RCC 7860 (cell line): Measurements from ENCODE around the gene AUH.

Experiments used
- DNase-seq: peaks from one replicate; pipeline ENCODE4 v3.0.0-alpha.2; 2015; ENCODE audit warnings: low spot score
- FAIRE-seq: peaks from 2 replicates; lab custom pipeline; 2012; peaks lifted over from hg19 to GRCh38; lab: Jason Lieb, UNC

Gene AUH

DNA sequence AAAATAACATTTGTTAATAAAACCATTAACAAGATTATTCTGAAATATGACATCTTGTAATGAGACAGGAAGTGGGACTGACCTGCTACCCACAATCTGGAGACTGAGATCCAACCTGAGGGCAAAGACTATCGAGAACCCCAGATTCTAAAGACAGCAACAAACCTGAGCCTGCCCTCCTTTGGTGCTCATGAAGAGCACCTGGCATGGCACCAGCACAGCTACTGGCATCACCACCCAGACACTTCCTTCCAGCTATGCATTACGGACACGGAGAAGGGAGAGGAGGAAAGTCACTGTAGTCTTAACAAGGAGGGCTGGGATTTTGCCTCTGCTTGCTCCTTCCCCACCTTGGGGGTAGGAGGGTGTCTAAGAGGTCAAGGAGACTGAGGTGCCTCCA lies 105.5 kb downstream of the AUH start:
- DNase-seq (no peak), FAIRE-seq (no peak)

DNA sequence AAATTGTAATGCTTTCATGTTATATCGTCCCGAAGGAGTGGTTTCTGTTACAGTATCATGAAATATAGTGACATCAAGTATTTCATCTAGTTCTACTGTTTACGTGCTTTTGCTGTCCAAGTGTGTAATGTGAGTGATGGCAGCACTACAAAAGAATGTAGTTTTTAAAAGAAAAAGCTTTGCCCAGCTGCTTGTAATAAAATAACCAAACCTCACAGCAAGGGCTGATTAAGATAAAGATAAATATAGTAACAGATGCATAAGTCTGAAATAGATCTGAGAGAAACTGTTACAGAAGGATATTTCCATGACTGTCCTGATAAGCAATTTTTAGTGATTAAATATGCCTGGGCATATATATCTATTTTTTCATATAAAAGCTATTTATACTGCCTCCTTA lies 106.4 kb downstream of the AUH start:
- DNase-seq, result no peak
- FAIRE-seq, result no peak

DNA sequence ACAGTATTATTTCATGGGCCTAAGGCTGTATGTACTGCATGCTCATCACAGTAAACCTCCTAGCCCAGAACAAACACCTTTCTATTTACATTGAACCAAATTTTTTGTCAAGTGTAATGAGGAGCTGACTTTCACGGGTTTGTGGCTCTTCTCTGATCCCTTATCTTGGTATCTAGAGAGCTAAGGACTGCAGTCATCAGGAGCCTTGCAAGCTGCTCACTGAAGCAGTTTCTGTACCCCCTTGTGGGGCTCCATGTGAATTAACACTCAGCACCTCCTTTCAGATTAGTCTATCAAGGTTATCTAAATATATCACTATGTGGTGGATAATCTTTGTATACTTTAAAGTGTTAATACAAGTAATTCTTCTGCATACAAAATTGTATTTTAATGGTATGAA lies 108.2 kb downstream of the AUH start:
- FAIRE-seq (no peak), DNase-seq (no peak)

DNA sequence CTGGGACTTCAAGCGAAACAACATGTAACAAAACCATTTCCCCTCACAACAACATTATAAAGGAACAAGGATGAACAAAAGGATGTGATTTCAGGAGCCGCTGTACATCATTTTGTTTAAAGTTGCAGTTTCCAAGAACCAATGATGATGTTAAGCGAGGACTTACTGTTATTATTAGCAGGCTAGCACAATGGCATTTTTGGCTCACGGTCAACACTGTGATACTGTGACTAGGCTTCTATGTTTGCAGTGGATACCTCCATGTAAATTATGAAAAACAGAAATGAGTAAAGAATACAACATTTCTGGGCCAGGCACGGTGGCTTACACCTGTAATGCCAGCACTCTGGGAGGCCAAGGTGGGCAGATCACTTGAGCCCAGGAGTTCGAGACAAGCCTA lies 113.0 kb downstream of the AUH start:
- FAIRE-seq (no peak), DNase-seq (no peak)

DNA sequence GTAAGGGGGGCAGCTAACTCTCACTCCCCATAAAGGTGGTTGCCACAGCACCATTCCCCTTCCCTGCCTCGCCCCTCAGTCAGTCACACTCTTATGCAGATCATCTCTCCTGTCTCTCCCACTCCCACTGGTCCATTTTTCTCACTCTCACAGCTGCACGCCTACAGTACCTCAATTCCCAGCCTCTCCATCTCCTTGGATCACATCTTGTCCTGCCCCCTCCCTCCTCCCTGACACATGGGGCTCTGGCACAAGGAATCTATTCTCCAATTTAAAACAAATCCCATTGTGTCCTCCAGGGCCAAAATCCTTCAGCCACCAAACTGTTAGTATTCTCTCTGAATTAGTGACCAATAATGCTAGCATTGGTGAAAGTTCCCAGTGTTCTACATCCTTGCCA lies 114.4 kb downstream of the AUH start:
- FAIRE-seq (no peak), DNase-seq (no peak)

DNA sequence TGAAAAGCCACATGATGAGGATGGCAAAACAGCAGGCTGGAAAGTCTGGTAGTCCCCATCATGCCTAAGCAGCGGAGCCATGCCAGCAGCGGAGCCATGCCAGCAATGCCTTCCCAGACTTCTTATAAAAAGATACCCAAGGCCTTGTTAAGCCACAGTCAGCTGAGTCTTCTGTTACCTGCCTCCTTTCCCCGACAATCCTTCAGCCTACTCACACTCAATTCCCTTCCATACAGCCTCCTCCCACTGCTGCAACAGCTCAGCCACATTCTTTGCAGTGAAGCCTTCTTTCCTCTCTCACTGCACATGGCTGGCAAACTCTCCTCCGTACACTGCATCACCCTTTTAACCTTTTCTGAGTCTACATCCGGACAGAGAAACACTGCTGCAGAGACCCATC lies 114.9 kb downstream of the AUH start:
- FAIRE-seq (no peak), DNase-seq (no peak)

DNA sequence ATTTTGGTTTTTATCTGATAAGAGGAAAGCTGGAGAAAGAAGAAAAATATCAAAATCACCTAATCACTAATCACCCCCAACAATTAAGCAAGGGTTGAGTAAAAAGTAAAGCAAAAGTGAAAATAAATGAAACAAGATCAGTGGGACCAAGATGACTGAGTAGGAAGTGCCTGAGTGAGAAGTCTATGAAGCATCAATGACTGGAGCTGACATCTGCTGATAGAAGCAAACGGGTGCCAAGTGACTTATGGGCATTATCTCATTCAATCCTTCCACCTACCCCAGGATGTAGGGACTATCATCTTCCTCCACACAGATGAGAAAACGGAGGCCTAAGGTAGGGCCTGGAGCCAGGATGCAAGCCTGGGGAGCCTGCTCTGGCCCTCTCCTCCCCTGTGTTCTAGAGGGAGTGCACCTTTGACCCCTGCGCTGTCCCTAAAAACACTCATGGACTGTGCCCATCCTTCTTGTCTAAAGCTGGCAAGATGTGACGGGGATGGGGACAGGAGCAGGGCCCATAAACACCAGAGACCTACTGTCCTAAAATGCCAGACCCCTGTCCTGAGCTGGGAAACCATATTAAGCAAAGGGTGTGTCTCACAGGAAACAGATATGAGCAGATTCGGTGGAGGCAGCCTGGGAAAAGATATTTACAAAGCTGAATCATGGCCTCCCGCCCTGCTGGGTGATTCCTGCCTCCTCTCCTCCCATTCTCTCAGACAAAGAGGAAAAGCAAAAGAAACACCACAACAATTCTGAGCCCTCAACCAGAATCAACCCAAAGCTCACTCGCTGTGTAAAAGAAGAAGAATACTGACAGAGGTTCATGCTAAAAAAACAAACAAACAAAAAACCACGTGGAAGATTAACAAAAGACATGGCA lies 116.0 kb downstream of the AUH start:
- peak; percentile 35 for DNase-seq

DNA sequence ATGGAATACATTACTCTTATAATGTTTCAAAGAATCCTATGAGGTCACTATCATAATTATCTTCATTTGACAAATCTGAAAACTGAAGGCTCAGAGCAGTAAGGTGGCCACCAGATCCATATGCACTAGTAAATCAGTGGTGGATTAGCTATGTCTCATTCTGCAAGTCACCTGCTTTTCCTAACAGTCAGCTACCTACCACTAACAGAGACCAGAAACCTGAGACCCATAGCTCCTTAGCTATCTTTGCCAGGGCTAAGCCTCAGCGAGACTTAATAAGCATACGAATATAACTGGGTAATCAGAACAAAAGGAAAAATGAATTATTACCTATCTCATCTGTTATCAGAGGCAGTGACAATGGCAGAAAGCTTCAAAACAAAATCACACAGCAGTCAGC lies 118.7 kb downstream of the AUH start:
- FAIRE-seq (no peak), DNase-seq (no peak)

More for the DNA sequence above, 116.0 kb downstream of the AUH start:
- no peak for FAIRE-seq

DNA sequence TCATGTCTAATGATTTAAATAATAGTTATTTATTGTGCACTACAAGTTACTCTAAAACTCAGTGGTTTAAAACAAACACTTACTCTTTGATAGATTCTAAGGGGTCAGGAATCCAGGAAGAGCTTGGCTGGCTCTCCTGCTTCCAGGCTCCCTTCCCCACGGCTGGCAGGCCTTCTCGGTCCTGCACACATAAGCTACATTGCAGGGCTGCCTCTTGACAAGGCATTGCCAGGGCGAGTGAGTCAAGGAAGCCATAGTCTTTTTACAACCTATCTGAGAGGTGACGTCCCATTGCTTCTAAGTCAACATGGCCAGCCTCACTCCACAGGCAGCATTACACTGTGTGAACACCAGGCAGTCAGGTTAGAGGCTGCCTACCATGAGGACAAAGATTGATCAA lies 119.8 kb downstream of the AUH start:
- FAIRE-seq (peak; percentile 38), DNase-seq (peak; percentile 30)

DNA sequence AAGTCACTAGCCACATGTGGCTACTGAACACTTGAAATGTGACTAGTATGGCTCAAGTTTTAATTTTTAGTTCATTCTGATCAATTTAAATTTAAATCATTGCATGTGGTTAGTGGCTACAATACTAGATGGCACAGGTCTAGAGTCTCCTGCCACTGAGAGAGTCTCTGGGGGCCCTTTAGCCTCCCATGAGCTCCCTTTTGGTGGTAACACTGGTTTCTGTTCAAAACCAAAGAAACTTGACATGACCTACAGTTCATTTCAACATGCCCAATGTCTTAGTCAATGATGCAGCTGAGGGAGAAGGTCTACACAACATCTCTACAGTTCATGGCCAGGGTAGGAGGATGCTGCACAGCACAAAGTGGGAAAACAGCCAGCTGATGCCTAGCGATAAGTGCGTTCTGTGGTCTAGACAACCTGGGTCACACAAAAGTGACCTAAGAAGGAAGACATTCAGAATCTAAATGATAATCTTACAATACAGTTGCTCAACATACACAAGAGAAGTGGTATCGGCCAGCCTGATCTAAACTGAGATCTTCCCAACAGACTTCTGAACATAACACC lies 121.0 kb downstream of the AUH start:
- DNase-seq (no peak), FAIRE-seq (no peak)

DNA sequence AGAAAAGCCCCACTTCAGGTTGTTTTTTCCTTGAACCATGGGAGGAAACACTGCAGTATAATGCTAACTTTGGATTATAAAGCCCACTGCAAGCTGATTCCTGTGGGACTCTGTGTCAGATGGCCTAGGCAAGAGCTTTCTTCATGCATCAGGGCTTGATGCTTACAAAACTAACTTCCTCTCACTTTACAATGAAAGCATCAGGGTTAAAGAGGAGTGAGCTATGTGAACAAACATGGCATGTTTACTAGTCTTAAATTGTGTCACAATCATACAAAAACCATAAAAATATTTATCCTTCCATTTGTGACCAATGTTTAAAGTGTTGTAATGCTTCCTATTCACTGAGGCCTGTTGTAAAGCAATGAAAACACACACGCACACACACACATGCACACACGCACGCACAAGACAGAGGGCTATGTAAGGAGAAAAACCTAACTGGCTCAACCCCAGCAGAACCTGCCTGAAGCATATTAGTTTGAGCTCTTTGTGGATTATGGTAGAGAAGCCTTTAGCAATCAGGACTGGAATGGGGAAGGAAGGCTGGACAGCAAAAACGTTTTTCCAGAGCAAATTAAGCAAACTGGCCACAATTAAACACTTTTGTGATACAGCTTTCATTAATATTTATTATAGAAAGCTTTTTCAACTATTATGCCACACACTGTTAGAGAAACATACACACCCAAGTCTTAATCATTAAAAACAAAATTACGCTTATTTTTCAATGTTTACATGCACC lies 122.2 kb downstream of the AUH start:
- DNase-seq, result no peak
- no peak for FAIRE-seq

DNA sequence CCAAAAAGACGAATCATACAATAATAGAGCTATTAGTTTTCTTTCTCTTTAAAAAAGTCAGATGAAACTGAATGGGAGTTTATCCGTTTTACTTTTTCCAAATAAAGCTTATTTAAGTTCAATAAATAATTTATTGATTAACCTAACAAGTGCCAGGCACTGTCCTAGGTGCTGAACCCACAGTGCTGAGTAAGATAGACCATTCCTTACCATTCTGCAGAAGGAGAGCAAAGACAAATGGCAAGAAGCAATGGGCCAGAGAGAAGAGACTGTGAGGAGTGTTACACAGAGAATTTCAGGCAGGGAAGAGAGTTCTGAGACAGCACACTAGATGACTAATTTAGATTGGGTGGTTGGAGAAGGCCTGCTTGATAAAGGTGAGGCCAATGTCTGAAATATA lies 127.2 kb downstream of the AUH start:
- no peak for DNase-seq
- no peak for FAIRE-seq

DNA sequence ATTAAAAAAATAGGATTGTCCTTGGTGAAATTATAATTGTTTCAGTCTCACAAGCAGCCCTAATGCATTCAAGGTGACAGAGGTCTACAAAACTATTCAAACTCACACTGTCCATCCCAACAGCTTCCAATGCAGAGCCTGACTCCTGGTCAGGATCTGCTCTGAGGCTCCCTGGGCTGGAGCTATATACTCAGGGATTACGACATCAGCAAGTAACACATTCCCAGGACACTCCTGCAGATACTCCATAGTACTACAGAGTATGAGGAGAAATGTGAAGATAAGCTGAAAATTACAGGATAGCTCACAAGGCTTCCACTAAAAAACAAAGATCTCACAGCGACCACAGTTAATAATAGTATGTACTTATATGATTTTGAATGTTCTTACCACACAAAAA lies 130.1 kb downstream of the AUH start:
- FAIRE-seq (no peak), DNase-seq (no peak)

DNA sequence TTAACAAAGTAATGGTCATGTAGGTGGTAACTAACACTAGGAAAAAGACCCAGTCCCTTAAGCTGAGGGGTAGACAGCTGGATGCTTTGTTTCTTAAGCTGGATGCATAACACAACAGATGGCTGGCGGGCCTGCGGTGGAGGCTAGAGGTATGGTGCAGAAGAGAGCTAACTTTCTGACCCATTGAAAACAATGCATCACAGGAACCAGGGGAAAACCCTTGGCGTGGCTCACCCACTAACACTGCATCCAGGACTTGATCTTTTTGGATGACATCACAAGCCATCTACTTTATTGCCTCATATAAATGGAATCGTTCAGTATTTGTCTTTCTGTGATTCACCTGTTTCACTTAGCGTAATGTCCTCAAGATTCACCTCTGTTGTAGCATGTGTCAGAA lies 138.7 kb downstream of the AUH start:
- FAIRE-seq, result no peak
- no peak for DNase-seq

DNA sequence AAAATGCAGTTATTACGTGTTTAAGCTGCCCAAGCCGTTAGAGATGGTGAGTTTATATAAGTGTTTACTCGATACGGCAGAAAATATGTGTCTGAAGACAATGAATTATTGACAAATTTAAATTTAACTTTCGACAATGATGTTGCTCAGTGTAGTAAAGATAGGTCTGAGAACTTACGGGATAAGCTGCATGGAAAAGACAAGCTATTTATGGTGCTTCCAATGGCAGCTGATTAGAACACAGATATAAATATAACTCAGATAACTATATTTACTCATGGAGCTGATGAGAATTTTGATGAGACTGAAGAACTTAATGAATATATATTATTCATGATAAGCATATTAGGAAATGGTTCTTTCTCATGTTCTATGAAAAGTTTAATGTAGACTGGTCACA lies 139.3 kb downstream of the AUH start:
- no peak for FAIRE-seq
- DNase-seq, result no peak

DNA sequence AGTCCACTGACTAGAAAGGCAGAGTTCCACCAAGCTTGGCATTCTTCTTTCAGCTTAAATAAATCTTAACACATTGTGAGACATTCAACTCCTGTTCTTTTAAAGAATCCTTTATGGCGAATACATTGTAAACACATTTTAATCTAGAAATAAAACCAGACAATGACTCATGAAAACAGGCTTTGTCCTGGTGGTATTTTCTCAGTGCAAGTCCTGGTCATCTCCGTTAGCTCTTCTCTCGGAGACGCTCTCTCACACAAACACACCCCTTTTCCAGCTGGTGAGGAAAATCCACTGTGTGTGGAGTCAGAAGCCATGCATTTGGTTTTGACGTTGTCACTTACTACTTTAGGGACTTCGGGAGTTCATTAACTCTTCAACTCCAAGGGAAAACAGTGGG lies 140.4 kb downstream of the AUH start:
- no peak for DNase-seq
- no peak for FAIRE-seq

DNA sequence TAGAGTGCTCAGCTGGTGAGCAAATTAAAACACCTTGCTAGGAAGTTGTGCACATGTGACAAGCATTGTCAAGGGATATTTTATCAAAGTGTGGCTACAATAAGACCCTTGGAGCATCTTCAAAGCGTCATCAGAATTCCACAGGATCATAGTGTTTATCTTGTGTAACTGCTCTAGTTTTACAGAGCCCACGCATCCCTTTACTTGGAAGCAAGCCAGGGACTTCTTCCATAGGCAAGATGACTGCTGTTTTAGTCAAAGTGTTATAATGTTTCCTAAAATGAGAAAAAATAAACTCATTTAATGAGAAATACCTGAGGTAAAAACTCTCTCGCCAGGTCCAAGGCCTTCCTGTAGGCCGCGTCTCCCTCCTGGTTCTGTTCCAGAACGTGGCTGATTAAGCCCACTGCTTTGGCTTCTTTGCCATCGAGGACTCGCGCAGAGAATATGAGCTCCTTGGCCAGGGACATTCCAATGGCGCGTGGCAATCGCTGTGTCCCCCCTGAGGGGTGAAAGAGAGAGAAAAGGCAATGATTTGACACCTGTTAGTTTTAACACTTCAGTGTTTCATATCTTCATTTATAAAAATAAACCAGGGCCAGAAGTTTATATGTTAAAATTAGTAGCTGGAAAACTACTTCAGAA lies 141.1 kb downstream of the AUH start:
- no peak for FAIRE-seq
- DNase-seq, result no peak

DNA sequence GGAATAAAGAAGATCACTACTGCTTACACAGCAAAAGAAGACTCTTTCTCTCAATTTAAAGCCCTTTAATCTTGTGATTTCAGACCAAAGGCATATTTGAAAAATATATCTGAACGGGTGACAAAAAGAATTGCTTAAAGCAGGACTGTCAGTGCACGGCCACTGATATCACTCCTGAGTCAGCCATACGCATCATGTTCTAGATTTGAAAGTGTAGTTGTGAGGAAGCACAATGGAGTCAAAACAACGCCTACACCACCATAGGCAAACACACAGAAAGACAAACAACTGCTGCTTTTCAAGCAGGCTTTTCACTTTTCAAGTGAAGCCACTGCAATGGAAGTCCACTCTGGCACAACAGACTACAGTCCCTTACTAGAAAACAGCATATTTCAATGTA lies 141.7 kb downstream of the AUH start:
- FAIRE-seq, result no peak
- DNase-seq, result no peak

DNA sequence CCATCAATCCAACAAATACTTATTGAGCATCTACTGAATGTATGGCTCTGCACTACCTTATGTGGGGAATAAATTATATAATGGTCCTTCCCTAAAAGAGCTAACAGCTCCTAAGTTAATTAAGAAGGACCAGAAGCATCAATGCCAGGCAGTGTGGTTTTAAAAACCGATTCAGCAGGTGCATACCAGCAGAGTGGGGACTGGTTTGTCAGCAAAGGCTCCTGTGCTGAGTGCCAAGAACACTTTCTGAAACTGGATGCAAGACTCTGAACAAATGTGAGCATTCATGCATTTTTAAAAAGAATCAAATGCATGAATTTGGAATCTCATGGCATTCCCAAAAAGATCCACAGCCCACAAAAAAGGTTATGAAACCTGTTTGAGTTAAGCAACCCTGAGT lies 142.2 kb downstream of the AUH start:
- no peak for FAIRE-seq
- no peak for DNase-seq

DNA sequence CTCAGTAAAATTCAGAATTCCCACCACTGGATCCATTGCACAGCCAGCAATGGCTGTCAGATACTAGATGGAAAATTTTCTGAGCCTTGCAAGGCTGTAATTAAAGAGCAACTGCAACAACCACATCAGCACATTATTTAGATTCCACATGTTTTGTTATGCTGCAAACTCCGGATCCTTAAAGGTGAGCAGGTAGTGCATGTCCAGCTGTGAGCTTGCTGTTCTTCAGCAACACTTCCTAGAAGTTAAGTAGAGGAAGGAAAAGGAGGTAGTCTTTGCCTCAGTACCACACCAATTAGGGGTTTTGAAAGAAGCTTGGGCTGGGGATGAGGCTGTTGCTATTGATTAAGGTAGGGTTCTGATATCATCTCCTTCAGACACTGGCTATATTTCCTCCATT lies 144.3 kb downstream of the AUH start:
- no peak for DNase-seq
- FAIRE-seq, result no peak

DNA sequence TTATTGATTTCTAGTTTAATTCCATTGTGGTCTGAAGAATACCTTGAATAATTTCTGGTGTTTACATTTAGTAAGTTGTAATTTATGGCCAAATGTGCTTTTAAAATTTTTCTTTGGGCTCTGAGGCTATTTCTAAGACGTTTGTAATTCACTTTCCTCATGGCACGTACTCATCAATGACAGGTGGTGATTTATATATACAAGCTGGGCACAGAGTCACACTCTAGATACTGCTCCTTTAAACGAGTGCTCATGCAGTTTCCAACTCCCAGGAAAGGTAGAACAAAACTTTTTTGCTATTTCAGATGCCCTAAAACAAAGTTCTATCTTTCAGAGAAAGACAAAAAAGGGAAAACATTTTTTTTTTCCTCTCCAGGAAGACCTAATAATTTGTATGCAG lies 146.9 kb downstream of the AUH start:
- FAIRE-seq, result no peak
- DNase-seq, result no peak

DNA sequence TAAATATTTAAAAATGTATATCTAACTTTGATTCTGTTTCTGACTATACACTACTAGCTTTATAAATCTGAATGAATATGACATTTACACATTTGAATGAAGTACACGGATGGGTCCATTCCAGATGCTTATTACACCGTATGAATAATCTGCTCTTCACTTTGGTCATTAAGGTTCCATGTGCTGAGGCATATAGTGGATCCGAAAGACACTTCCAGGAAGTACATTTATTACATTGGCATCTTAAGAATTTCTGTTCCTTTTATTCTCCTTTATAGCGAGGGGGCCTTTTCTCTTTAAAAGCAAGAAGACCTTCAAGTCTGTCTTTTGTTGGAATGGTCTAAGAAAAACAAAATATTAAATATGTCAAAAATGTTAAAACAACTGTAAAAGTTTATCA lies 147.6 kb downstream of the AUH start:
- FAIRE-seq (peak; percentile 77), DNase-seq (peak; percentile 56)
